Activated CD8-positive, alpha-beta memory T cell treated with anti-CD3 and anti-CD28 coated beads, Interleukin-2, amount 50 U/mL, for 48 hours (primary cell): Measurements from ENCODE around the gene MGAT4D.
"Not testable (repeated sequence)": the region's sequence is repeated elsewhere in the genome, so short reads cannot be mapped to it uniquely, and the experiment has no call there.

Experiments used
- DNase-seq: peaks from one replicate; pipeline ENCODE4 v3.0.0-alpha.2; 2020

The MGAT4D gene

DNA sequence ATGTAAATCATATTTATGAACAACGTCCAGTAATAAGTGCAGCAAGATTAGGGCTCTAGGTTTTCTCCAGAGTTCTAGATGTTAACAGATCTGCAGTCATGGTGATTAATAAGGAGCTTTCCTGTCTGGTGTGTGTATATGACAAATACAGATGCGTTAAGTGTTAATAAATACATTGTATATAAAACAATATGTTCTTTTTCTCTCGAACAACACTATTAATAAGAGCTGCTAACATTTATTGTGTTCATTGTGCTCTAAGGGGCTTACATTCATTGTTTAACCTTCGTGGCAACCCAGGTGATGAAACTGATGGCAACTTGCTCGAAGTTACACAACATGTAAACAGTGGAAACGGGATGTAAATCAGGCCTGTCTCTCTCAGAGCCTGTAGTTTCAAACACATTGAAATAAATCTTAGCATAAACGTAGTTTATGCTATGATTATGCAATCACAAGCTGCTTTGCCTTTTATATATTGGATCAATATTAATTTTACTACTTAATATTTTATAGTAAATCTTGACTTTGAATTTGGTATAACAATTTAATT, 70.1 kb downstream of the MGAT4D start:
- no peak for DNase-seq

DNA sequence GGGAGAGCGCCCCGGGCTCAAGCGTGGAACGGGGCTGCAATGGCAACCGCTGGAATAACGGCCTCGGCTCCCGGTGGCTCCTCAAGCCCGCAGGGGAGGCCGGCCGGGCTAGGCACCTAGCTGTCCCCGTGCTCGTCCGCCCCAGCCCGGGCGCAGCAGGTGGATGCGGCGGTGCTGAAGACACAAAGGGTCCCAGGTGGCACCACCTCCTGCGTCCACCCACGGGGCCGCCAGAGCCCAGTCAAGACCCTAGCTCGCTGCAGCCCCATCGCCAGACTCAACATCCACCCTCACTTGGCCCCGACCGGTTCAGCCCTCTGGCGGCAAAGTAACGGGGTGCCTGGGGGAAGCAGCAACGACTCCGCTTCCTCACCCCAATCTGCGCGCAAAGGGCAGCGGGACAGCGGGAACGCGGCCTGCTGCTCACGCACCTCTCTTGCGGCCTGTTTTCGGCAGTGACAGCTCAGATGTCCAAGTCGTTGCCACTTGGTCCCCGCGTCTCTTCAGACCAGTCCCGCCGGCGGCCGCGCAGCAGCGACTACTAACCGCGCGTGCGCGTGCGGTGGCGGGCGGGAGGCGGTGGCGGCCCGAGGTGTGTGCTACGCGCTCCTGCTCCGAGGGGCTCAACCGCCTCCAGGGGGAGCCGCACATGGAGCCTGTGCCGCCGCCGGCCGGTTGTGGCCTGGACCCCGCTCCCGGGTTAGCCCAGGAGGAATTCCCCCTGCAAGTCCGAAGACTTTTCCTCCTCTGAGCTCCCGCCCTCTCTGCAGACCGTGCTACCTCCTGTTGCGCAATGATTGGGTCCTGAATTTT, 70.8 kb downstream of the MGAT4D start, which contains the start of gene CLGN:
TSS of gene CLGN (minus strand) at position 543 of the 813 bp plus-strand sequence. CDS start 14,570 bp downstream, outside the sequence.
- peak; percentile 84 for DNase-seq

GRCh38 chr4:140426610-140427105, 71.4 kb downstream of the MGAT4D start:
- DNase-seq = no peak

- DNase-seq = no peak
Measured at GRCh38 chr4:140423106-140423505, 75.0 kb downstream of the MGAT4D start.

- not testable (repeated sequence) for DNase-seq
Measured at GRCh38 chr4:140413130-140413969, 84.7 kb downstream of the MGAT4D start.

GRCh38 chr4:140408974-140409373, 89.1 kb downstream of the MGAT4D start:
- no peak for DNase-seq

- no peak for DNase-seq
Measured at GRCh38 chr4:140406292-140406691, 91.8 kb downstream of the MGAT4D start.

- no peak for DNase-seq
Measured at GRCh38 chr4:140400111-140400510, 98.0 kb downstream of the MGAT4D start.

- no peak for DNase-seq
Measured at GRCh38 chr4:140395668-140396067, 102.4 kb downstream of the MGAT4D start.
